AG04449 (cell line): ENCODE results near the gene OTP.
"Not testable (repeated sequence)": the region's sequence is repeated elsewhere in the genome, so short reads cannot be mapped to it uniquely, and the experiment has no call there.

Experiments used
- CTCF ChIA-PET: fragments of 350-600 bp; formaldehyde crosslinking; extraction: SDS; loops from one replicate; lab custom pipeline; 2021; ENCODE audit warnings: antibody characterized with exemption; lab: Yijun Ruan, JAX
- POLR2A ChIA-PET: fragments of 400-600, 350-600 bp; formaldehyde crosslinking; extraction: SDS; loops from one replicate; lab custom pipeline; 2020; ENCODE audit warnings: antibody characterized with exemption, inconsistent platforms; lab: Yijun Ruan, JAX
- DNase-seq: peaks from one replicate; pipeline ENCODE4 v3.0.0-alpha.2; 2010; ENCODE audit warnings: low read depth, low spot score
- H3K4me3 ChIP-seq: 2 replicates; pipeline ENCODE4 v1.5.1; 2011; ENCODE audit warnings: low read depth, mild to moderate bottlenecking, control low read depth, low read length
- TF ChIP-seq, protein P1 (sequence below): IDR thresholded peaks from one replicate; pipeline ENCODE4 v1.5.1; 2011; ENCODE audit warnings: mild to moderate bottlenecking, moderate library complexity, low read length, control low read depth, inconsistent platforms; ENCODE audit not compliant: insufficient read depth; ENCODE audit errors: missing control alignments

The OTP gene

DNA sequence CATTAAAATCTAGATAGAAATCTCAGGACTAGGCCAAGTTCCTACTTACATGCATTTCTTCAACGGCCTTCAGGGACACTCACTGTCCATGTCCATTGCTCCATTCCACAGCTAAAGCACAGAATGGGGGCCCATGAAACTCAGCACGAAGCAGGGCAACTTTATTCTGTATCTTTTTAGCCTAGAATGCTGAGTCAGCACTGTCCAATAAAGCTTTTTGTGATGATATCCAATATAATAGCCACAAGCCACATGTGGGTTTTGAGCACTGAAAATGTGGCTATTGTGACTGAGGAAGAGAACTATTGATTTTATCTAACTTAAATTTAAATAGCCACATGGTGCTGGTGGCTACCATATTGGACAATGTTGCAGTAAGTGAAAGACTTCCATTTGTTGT, 21.6 kb downstream of the OTP start:
- ChIA-PET CTCF (no interaction called here), POLR2A (no interaction called here)
- H3K4me3 ChIP-seq, result no peak overlapping the region
- TF ChIP-seq, protein P1, sequence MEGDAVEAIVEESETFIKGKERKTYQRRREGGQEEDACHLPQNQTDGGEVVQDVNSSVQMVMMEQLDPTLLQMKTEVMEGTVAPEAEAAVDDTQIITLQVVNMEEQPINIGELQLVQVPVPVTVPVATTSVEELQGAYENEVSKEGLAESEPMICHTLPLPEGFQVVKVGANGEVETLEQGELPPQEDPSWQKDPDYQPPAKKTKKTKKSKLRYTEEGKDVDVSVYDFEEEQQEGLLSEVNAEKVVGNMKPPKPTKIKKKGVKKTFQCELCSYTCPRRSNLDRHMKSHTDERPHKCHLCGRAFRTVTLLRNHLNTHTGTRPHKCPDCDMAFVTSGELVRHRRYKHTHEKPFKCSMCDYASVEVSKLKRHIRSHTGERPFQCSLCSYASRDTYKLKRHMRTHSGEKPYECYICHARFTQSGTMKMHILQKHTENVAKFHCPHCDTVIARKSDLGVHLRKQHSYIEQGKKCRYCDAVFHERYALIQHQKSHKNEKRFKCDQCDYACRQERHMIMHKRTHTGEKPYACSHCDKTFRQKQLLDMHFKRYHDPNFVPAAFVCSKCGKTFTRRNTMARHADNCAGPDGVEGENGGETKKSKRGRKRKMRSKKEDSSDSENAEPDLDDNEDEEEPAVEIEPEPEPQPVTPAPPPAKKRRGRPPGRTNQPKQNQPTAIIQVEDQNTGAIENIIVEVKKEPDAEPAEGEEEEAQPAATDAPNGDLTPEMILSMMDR, result no peak
- DNase-seq, result no peak

DNA sequence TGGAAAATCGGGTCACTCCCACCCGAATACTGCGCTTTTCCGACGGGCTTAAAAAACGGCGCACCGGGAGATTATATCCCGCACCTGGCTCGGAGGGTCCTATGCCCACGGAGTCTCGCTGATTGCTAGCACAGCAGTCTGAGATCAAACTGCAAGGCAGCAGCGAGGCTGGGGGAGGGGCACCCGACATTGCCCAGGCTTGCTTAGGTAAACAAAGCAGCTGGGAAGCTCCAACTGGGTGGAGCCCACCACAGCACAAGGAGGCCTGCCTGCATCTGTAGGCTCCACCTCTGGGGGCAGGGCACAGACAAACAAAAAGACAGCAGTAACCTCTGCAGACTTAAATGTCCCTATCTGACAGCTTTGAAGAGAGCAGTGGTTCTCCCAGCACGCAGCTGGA, 29.6 kb downstream of the OTP start:
- POLR2A ChIA-PET, CTCF ChIA-PET, DNase-seq, H3K4me3 ChIP-seq: not testable (repeated sequence)

DNA sequence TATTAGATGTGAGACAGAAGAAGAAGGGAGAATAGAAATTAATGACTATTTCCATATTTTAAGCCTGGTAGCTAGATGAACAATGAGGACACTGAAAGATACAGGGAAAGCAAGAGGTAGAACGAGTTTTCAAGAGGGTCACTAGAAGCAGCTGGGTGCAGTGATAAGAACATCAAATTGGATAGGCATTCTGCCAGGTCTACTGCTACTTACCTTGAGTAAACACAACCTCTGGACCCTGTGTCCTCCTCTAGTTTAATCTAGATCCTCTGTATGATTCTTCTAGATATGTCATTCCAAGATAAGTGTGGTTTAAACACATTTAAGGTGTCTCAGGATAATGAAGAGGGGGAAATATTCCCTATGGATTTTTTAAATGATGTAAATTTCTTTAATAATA, 31.2 kb downstream of the OTP start:
- ChIA-PET POLR2A (no interaction called here), CTCF (no interaction called here)
- no peak for DNase-seq
- H3K4me3 ChIP-seq, result no peak overlapping the region
- TF ChIP-seq, protein P1, result no peak

DNA sequence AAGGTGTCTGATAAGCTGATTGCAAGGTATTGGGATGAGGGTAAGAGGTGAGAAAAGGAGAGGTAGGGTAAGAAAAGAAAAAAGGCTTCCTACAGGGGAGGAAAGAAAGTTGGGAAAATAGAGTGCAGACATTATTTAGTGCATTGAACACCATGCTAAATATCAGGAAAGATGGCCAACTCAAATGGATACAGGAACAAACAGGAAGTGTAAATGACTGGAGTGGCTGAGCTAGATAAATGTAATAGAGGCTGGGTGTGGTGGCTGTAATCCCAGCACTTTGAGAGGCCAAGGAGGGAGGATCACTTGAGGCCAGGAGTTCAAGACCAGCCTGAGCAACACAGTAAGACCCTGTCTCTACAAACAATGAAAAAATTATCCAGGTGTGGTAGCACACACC, 32.2 kb downstream of the OTP start:
- ChIA-PET CTCF (no interaction called here), POLR2A (no interaction called here)
- no peak overlapping the region for H3K4me3 ChIP-seq
- DNase-seq, result no peak
- TF ChIP-seq, protein P1, result no peak

DNA sequence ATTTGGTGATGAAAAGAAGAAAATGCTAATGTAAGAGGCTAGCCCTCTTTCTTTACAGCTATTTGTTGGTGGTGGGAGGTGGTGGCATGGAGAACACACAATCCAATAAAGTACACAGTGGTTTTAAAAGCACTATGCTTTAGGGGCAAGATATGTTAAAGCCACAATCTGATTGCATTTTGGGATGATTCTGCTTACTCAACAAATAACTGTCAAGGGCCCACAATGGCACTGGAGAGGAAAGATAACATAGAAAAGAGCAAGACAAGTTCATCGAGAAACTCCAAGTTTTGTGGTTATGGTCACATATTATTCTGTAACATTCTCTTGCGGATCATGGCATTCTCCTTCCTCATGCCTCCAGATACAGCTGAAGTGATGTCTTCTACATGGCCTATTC, 38.8 kb downstream of the OTP start:
- CTCF ChIA-PET, result no interaction called here
- TF ChIP-seq, protein P1, result no peak
- no peak overlapping the region for H3K4me3 ChIP-seq
- POLR2A ChIA-PET, result no interaction called here
- no peak for DNase-seq

DNA sequence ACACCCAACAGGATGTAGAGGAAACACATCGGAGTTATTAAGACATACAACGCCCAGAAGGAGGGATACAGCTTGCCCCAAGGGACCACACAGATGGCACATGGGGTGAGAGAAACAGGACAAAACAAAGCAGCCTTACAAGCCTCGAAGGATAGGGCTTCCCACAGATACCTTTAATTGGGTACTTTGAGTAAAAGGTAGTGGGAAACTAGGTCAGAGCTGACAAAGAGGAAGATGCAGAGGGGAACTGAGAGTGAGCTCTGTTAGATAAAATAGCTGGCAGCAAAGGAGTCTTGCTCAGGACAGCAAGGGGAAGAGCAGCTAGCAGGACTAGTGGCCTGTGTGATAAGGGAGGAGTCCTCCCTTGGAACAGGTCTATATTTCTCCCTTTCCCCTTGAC, 48.2 kb downstream of the OTP start:
- no peak overlapping the region for H3K4me3 ChIP-seq
- TF ChIP-seq, protein P1, result no peak
- POLR2A ChIA-PET, result no interaction called here
- CTCF ChIA-PET, result interaction anchor here (1.2 kb wide), 1 partner anchor 30 kb away, joined by 3 read pairs; no protein-coding TSS in a partner anchor
- DNase-seq, result no peak

DNA sequence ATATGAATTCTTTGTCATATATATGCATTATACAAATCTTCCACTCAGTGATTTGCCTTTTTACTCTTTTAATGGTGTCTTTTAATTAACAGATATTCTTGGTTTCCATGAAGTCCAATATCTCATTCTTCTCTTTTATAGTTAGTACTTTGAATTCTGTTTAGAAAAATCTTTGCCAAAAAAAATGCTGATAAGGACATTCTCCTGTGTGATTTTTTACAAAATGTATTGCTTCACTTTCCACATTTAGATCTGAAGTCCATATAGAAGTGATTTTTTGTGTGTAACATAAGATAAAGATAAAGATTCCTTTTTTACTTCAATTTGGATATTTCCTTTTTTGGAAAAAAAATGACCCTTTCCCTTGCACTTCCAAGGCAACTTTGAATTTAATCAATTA, 50.3 kb downstream of the OTP start:
- ChIA-PET CTCF (interaction anchor here (1.5 kb wide), 1 partner anchor 28 kb away, joined by 3 read pairs; no protein-coding TSS in a partner anchor), POLR2A (no interaction called here)

More for the DNA sequence above, 50.3 kb downstream of the OTP start:
- no peak for DNase-seq
- H3K4me3 ChIP-seq, result no peak overlapping the region
- TF ChIP-seq, protein P1, result no peak
